ENCODE data around the gene SMYD3.

DNA sequence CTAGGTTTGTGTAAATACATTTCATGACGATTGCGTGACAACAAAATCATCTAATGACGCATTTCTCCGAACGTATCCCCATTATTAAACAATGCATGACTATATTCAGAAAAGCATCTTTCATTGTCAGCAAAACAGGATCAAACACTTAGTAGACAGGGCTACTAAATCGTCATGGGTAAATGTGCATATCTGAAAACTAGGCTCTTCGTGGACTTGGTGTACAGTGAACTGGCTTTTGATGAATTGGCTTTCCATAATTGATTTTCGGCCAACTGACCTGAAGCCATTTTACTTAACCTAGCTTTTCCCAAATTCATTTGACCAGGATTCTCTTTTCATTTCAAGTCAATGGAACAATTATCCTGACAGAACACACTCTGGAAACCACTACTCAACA, 665.0 kb downstream of the SMYD3 start:
- TF ChIP-seq POLR2AphosphoS5 (IDR thresholded peaks at IDR 0.05), result no peak
- TF ChIP-seq, protein P1, sequence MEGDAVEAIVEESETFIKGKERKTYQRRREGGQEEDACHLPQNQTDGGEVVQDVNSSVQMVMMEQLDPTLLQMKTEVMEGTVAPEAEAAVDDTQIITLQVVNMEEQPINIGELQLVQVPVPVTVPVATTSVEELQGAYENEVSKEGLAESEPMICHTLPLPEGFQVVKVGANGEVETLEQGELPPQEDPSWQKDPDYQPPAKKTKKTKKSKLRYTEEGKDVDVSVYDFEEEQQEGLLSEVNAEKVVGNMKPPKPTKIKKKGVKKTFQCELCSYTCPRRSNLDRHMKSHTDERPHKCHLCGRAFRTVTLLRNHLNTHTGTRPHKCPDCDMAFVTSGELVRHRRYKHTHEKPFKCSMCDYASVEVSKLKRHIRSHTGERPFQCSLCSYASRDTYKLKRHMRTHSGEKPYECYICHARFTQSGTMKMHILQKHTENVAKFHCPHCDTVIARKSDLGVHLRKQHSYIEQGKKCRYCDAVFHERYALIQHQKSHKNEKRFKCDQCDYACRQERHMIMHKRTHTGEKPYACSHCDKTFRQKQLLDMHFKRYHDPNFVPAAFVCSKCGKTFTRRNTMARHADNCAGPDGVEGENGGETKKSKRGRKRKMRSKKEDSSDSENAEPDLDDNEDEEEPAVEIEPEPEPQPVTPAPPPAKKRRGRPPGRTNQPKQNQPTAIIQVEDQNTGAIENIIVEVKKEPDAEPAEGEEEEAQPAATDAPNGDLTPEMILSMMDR (IDR thresholded peaks at IDR 0.05 in 8 of 11, conservative IDR thresholded peaks at IDR 0.05 in 3 of 11), result no peak
- TF ChIP-seq POLR2A (IDR thresholded peaks at IDR 0.05), result no peak

Measured in spleen (tissue), 7 donors.